T-cell (primary cell): ENCODE results near the gene DBN1. TPM values are rescaled to one million over a fixed set of nuclear protein-coding genes. Genes with fewer than 3 reads are reported as not detected.

Source experiments
- ATAC-seq, 4 experiments: fragments of 200-7000 bp in 3 of 4; fragments of 150-1000 bp in 1 of 4; cut with Tn5 transposase; replicated peaks in 1 of 4; 1 replicate in 3 of 4; 2 replicates in 1 of 4; pipeline ENCODE4 v1.10.0; 2021; ENCODE audit warnings: moderate library complexity in 3 of 4, mild to moderate bottlenecking in 2 of 4, moderate number of reproducible peaks in 1 of 4
- CTCF ChIA-PET, 2 donors: fragments of 300-600 bp; sonication (Branson Sonifier 250); formaldehyde crosslinking; loops; one replicate each; lab custom pipeline; 2022; ENCODE audit warnings: antibody characterized with exemption in 2 of 2; lab: Charles Lee
- POLR2A ChIA-PET, 2 donors: fragments of 300-600 bp; sonication (Branson Sonifier 250); formaldehyde crosslinking; loops; one replicate each; lab custom pipeline; 2022; ENCODE audit warnings: antibody characterized with exemption in 2 of 2; lab: Charles Lee
- DNase-seq, 35 experiments: peaks; one replicate each; pipeline versions ENCODE4 v3.0.0 to v3.0.0-alpha.2; 2013 to 2023
- H3K27ac ChIP-seq: one replicate; pipeline ENCODE4 v1.5.1; 2013; ENCODE audit warnings: low read length
- H3K27me3 ChIP-seq, 2 experiments: replicated peaks in 1 of 2; 1 replicate in 1 of 2; 2 replicates in 1 of 2; pipeline versions ENCODE4 v1.6.1 to v1.7.0; 2013; ENCODE audit warnings: low read length in 1 of 2, mixed read lengths in 1 of 2; ENCODE audit not compliant: control insufficient read depth in 2 of 2, insufficient read depth in 2 of 2; ENCODE audit errors: extremely low read depth in 1 of 2
- H3K36me3 ChIP-seq, 2 donors: 1 replicate in 1 of 2; 2 replicates in 1 of 2; pipeline versions ENCODE4 v1.6.1 to v1.7.0; 2013; ENCODE audit warnings: low read length in 1 of 2; ENCODE audit not compliant: control insufficient read depth in 2 of 2, insufficient read depth in 1 of 2; ENCODE audit errors: extremely low read depth in 1 of 2
- H3K4me1 ChIP-seq, 2 experiments: 1 replicate in 1 of 2; 2 replicates in 1 of 2; pipeline versions ENCODE4 v1.6.1 to v1.7.0; 2013; ENCODE audit warnings: low read length in 2 of 2, mixed read lengths in 1 of 2; ENCODE audit not compliant: insufficient read depth in 2 of 2, control insufficient read depth in 1 of 2; ENCODE audit errors: extremely low read depth in 1 of 2
- H3K4me3 ChIP-seq, 2 donors: 1 replicate in 1 of 2; 2 replicates in 1 of 2; pipeline versions ENCODE4 v1.5.1 to v1.7.0; 2013; ENCODE audit warnings: mild to moderate bottlenecking in 2 of 2, low read length in 1 of 2, moderate library complexity in 1 of 2; ENCODE audit not compliant: control insufficient read depth in 1 of 2; ENCODE audit errors: extremely low read depth in 1 of 2
- H3K9me3 ChIP-seq: 2 replicates; pipeline ENCODE4 v1.7.0; 2013
- H3K27ac Mint-ChIP-seq, 2 donors: one replicate each; pipeline ENCODE4 v1.8.0; 2020 to 2021; ENCODE audit warnings: mild to moderate bottlenecking in 2 of 2, mixed read lengths in 2 of 2
- H3K27me3 Mint-ChIP-seq, 2 donors: one replicate each; pipeline ENCODE4 v1.8.0; 2021 to 2022; ENCODE audit warnings: mixed read lengths in 2 of 2
- H3K36me3 Mint-ChIP-seq: one replicate; pipeline ENCODE4 v1.8.0; 2021; ENCODE audit warnings: mixed read lengths
- H3K4me1 Mint-ChIP-seq, 3 donors: one replicate each; pipeline ENCODE4 v1.8.0; 2020 to 2022; ENCODE audit warnings: mixed read lengths in 3 of 3, mild to moderate bottlenecking in 1 of 3
- H3K4me3 Mint-ChIP-seq, 3 donors: one replicate each; pipeline ENCODE4 v1.8.0; 2020 to 2022; ENCODE audit warnings: mild to moderate bottlenecking in 3 of 3, mixed read lengths in 3 of 3, moderate library complexity in 3 of 3
- H3K9me3 Mint-ChIP-seq, 3 donors: one replicate each; pipeline ENCODE4 v1.8.0; 2020 to 2022; ENCODE audit warnings: mixed read lengths in 3 of 3
- WGBS: methylation state at CpG from one replicate; pipeline ENCODE4 v1.1.5; 2013; ENCODE audit warnings: missing lambda C conversion rate; ENCODE audit not compliant: insufficient coverage; 5-methylcytosine and 5-hydroxymethylcytosine counted together
- total RNA-seq, 35 experiments: library from RNA in 6 of 35; stranded (reverse) in 6 of 35; fragments of 120-200 nt in 1 of 35; gene quantifications; one replicate each; pipeline versions ENCODE4 v1.2.1 to v1.2.4 and lab custom pipeline; 2013 to 2026

DBN1 gene
- total RNA-seq, 5 donors from 2014 or later (not counting 1 experiment from before 2014, with no cell fraction given): 11.6 to 41.3 (median 21.1) TPM

DNA sequence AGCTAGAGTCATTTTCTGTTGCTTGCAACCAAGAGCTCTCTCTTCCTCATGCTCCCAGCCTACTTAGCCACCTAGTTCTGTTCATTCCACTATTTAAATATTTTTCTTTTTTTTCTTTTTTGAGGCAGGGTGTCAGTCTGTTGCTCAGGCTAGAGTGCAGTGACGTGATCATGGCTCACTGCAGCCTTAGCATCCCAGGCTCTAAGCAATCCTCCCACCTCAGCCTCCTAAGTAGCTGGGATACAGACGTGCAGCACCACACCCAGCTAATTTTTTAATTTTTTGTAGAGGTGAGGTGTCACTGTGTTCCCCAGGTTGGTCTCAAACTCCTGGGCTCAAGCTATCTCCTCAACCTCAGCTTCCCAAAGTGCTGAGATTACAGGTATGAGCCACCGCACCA, 59.0 kb downstream of the DBN1 start:
- no peaks in the 10 kb centered on the region for H3K9me3 ChIP-seq
- WGBS: no CpG with 5 or more reads among the region's 3 CpGs
- ATAC-seq (no peak), DNase-seq (no peak)
- H3K4me1 ChIP-seq: peaks cover 4 to 54% of the 10 kb centered on the region in 2 experiments
- Mint-ChIP-seq H3K4me3 (peak overlapping the region in 1 of 3 donors; percentile 34), H3K36me3 (no peaks in the 10 kb centered on the region), H3K27me3 (no peaks in the 10 kb centered on the region), H3K27ac (peak overlapping the region; percentile 34 to 36), H3K4me1 (peaks cover 29 to 46% (median 38%) of the 10 kb centered on the region in 3 donors), H3K9me3 (no peaks in the 10 kb centered on the region)
- POLR2A ChIA-PET: interaction anchor here (0.7 kb wide), 2 partner anchors 11 to 319 kb away, joined by 3 read pairs; no protein-coding TSS in a partner anchor
- no peak overlapping the region for H3K4me3 ChIP-seq
- no peak overlapping the region for H3K27ac ChIP-seq
- CTCF ChIA-PET: interaction anchor here in 1 of 2 donors (1.1 kb wide), 1 partner anchor 10 kb away, joined by 4 read pairs; no protein-coding TSS in a partner anchor
- H3K27me3 ChIP-seq: no peaks in the 10 kb centered on the region
- no peaks in the 10 kb centered on the region for H3K36me3 ChIP-seq

DNA sequence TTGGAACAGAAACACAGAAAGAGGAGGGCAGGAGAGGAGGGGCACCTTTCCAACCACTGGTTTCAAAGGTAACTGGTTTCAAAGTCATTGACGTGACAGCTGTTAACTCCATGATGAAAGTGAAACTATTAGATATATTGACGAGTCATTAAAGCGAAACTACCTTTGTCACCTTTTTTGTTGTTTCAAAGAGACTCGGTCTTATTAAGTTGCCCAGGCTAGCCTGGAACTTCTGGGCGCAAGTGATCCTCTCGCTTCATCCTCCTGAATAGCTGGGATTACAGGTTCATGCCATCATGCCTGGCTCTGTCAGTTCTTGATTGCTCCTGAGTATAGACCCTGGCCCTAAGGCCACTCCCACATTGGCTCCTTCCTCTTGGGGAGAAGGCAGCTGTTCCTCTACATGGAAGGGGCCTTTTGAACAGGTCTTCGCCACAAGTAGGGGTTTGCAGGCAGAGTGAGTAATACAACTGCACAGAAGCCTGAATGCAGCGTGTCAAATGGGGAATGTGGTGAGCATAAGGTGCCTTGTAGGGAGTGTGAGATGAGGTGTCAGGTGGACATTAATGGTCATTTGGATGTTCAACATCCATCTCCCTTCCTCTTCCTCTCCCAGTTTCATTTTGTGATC, 60.7 kb downstream of the DBN1 start:
- Mint-ChIP-seq H3K4me3 (peak overlapping the region; percentile 23 to 67 (median 49)), H3K36me3 (no peaks in the 10 kb centered on the region), H3K4me1 (peaks cover 29 to 48% (median 38%) of the 10 kb centered on the region in 3 donors), H3K27me3 (no peaks in the 10 kb centered on the region), H3K9me3 (no peaks in the 10 kb centered on the region), H3K27ac (peak overlapping the region; percentile 84)
- H3K4me1 ChIP-seq: peaks cover 4 to 59% of the 10 kb centered on the region in 2 experiments
- no peaks in the 10 kb centered on the region for H3K36me3 ChIP-seq
- H3K4me3 ChIP-seq: peak overlapping the region in 1 of 2 donors; percentile 13
- peak; percentile 27 to 59 (median 44) for ATAC-seq
- peak in 1 of 35 experiments; percentile 76 for DNase-seq
- ChIA-PET CTCF (interaction anchor here in 1 of 2 donors (0.6 kb wide), 1 partner anchor 42 kb away, joined by 3 read pairs; no protein-coding TSS in a partner anchor), POLR2A (interaction anchor here in 1 of 2 donors (0.7 kb wide), 1 partner anchor 13 kb away, joined by 3 read pairs; no protein-coding TSS in a partner anchor)
- no peaks in the 10 kb centered on the region for H3K9me3 ChIP-seq
- 48% methylated on average over 6 of the region's 8 CpGs for WGBS
- no peaks in the 10 kb centered on the region for H3K27me3 ChIP-seq
- peak overlapping the region; percentile 14 for H3K27ac ChIP-seq

- H3K36me3 Mint-ChIP-seq: no peaks in the 10 kb centered on the region
- POLR2A ChIA-PET: interaction anchor here in 1 of 2 donors (0.6 kb wide), 1 partner anchor 9 kb away, joined by 4 read pairs; no protein-coding TSS in a partner anchor
- peak overlapping the region; percentile 11 for H3K27ac ChIP-seq
- peak overlapping the region; percentile 31 for H3K27ac Mint-ChIP-seq
- H3K4me3 Mint-ChIP-seq: no peak overlapping the region
- peak in 1 of 4 experiments; percentile 41 for ATAC-seq
- DNase-seq: peak in 1 of 35 experiments; percentile 34
- H3K36me3 ChIP-seq: no peaks in the 10 kb centered on the region
- peaks cover 2 to 64% of the 10 kb centered on the region in 2 experiments for H3K4me1 ChIP-seq
- CTCF ChIA-PET: no interaction called here
- H3K27me3 ChIP-seq: no peaks in the 10 kb centered on the region
- H3K4me1 Mint-ChIP-seq: peaks cover 34 to 49% (median 34%) of the 10 kb centered on the region in 3 donors
- no peak overlapping the region for H3K4me3 ChIP-seq
- H3K9me3 Mint-ChIP-seq: no peaks in the 10 kb centered on the region
- H3K27me3 Mint-ChIP-seq: no peaks in the 10 kb centered on the region
- H3K9me3 ChIP-seq: no peaks in the 10 kb centered on the region
- WGBS: no CpG with 5 or more reads among the region's 3 CpGs
Measured at GRCh38 chr5:177410575-177410974, 62.9 kb downstream of the DBN1 start.

DNA sequence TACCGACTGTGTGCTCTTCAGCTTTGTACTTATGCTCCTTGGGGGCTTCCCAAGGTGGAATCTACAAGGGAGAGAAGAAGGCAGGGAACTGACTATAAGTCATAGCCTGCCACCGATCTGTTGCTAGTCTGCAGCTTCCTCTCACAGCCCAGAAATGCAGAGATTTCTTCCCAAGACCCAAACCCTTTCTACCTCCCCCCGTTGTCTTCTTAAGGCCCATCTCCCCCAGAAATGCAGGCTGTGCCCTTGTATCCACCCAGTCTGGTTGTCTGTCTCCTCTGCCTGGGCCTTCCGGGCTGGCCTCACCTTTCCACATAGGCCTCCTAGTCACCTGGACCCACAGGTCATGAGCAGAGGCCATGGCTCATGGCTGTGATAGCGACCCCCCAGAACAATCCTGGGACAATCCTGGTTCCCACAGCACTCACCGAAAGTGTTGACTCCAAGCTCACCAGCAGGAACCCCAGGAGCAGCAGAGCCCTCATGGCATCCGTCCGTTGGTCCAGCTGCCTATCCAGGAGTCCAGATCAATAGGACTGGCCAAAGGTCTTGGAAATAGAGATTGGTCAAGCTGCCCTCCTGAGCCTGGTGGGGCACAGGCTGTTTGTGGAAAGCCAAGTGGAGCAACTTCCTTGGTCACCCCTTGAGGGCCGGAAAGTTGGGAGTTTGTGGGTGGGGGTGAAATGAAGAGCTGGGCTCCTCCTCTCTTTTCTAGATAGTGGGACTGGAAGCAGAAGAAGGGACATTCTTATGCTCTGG, 64.2 kb downstream of the DBN1 start, which contains the start of gene F12:
F12 (minus strand) TSS at position 522 of the 759 bp plus-strand sequence; CDS start at position 485, 37 bp downstream.
- ChIA-PET POLR2A (interaction anchor here (0.7 to 1.1 kb wide), 5 partner anchors 10 to 136 kb away, joined by 3 to 8 read pairs (median 5); no protein-coding TSS in a partner anchor), CTCF (interaction anchor here in 1 of 2 donors (1.0 to 1.1 kb wide), 3 partner anchors 13 to 36 kb away, joined by 3 to 6 read pairs (median 3); no protein-coding TSS in a partner anchor)
- H3K27ac Mint-ChIP-seq: peak within 1 kb of the TSS in 1 of 2 donors; percentile 31
- ATAC-seq (no peak), DNase-seq (no peak)
- H3K27me3 Mint-ChIP-seq: no peaks in the 10 kb centered on the region
- Histone ChIP-seq H3K27ac (no peak within 1 kb of the TSS), H3K27me3 (peaks cover 0 to 6% of the 10 kb centered on the region in 2 experiments), H3K4me1 (peaks cover 6 to 67% of the 10 kb centered on the region in 2 experiments), H3K9me3 (no peaks in the 10 kb centered on the region), H3K36me3 (no peaks in the 10 kb centered on the region), H3K4me3 (no peak within 1 kb of the TSS)
- H3K4me1 Mint-ChIP-seq: peaks cover 28 to 52% (median 31%) of the 10 kb centered on the region in 3 donors
- H3K36me3 Mint-ChIP-seq: no peaks in the 10 kb centered on the region
- WGBS: 94% methylated on average over 8 of the region's 9 CpGs
- no peaks in the 10 kb centered on the region for H3K9me3 Mint-ChIP-seq
- no peak within 1 kb of the TSS for H3K4me3 Mint-ChIP-seq

Other genes with a start within 250 kb of the DBN1 start
- 10 to 100 TPM; 18.2 to 34.0 (median 25.2) TPM for gene RAB24, start 169.9 kb downstream of the DBN1 start, total RNA-seq
- gene PRELID1, start 169.8 kb downstream of the DBN1 start, total RNA-seq: 10 to 100 TPM; 52.0 to 84.9 (median 74.5) TPM
- 10 to 100 TPM in 4 of 5 donors, 1 to 10 TPM in 1; 9.3 to 15.2 (median 12.4) TPM for gene MXD3, start 161.7 kb downstream of the DBN1 start, total RNA-seq
- 100 to 1,000 TPM in 3 of 5 donors, 10 to 100 TPM in 2; 67.2 to 122 (median 106) TPM for gene LMAN2, start 122.0 kb downstream of the DBN1 start, total RNA-seq
- 100 to 1,000 TPM in 3 of 5 donors, 10 to 100 TPM in 2; 85.7 to 209 (median 195) TPM for gene RGS14, start 115.7 kb downstream of the DBN1 start, total RNA-seq
- gene SLC34A1, start 89.2 kb downstream of the DBN1 start, total RNA-seq: under 1 TPM in 3 of 5 donors, not detected in 2; 0.13 to 0.18 (median 0.16) TPM
- gene PFN3, start 73.0 kb downstream of the DBN1 start, total RNA-seq: not detected
- under 1 TPM in 4 of 5 donors, not detected in 1; 0.28 to 0.98 (median 0.42) TPM for gene F12, start 64.1 kb downstream of the DBN1 start, total RNA-seq
- 100 to 1,000 TPM; 196 to 226 (median 216) TPM for gene GRK6, start 47.0 kb downstream of the DBN1 start, total RNA-seq
- gene PRR7, start 26.8 kb downstream of the DBN1 start, total RNA-seq: 10 to 100 TPM in 4 of 5 donors, 1 to 10 TPM in 1; 9.5 to 28.2 (median 12.3) TPM
- 10 to 100 TPM in 4 of 5 donors, 1 to 10 TPM in 1; 9.8 to 17.8 (median 12.8) TPM for gene PDLIM7, start 24.0 kb upstream of the DBN1 start, total RNA-seq
- gene DOK3, start 36.2 kb upstream of the DBN1 start, total RNA-seq: 1 to 10 TPM; 1.1 to 5.8 (median 4.3) TPM
- gene DDX41, start 43.3 kb upstream of the DBN1 start, total RNA-seq: 100 to 1,000 TPM in 3 of 5 donors, 10 to 100 TPM in 2; 64.8 to 118 (median 106) TPM
- 100 to 1,000 TPM; 162 to 233 (median 217) TPM for gene FAM193B, start 80.9 kb upstream of the DBN1 start, total RNA-seq
- 10 to 100 TPM; 51.2 to 96.1 (median 84.8) TPM for gene TMED9, start 118.6 kb upstream of the DBN1 start, total RNA-seq
- gene B4GALT7, start 126.5 kb upstream of the DBN1 start, total RNA-seq: 10 to 100 TPM; 30.4 to 46.7 (median 39.1) TPM